BJ (cell line): ENCODE results near the gene DCD. TPM values are rescaled to one million over a fixed set of nuclear protein-coding genes. Genes with fewer than 3 reads are reported as not detected.
"Not testable (repeated sequence)": the region's sequence is repeated elsewhere in the genome, so short reads cannot be mapped to it uniquely, and the experiment has no call there.

Experiments
- CTCF ChIA-PET: fragments of 350-600 bp; formaldehyde crosslinking; extraction: SDS; loops from one replicate; lab custom pipeline; 2021; ENCODE audit warnings: antibody characterized with exemption, inconsistent platforms; lab: Yijun Ruan, JAX
- POLR2A ChIA-PET: fragments of 300-600 bp; sonication (Branson Sonifier 250); formaldehyde crosslinking; extraction: SDS; loops from one replicate; lab custom pipeline; 2021; ENCODE audit warnings: antibody characterized with exemption; lab: Charles Lee
- DNase-seq: peaks from one replicate; pipeline ENCODE4 v3.0.0-alpha.2; 2011; ENCODE audit warnings: low read depth
- H3K27me3 ChIP-seq: 2 replicates; pipeline ENCODE4 v1.6.0; 2011; ENCODE audit warnings: low read length; ENCODE audit not compliant: control insufficient read depth, insufficient read depth
- H3K36me3 ChIP-seq: 2 replicates; pipeline ENCODE4 v1.5.1; 2011; ENCODE audit warnings: low read length; ENCODE audit not compliant: control insufficient read depth, insufficient read depth
- H3K4me3 ChIP-seq: 2 replicates; pipeline ENCODE4 v1.5.1; 2011; ENCODE audit warnings: low read depth, mild to moderate bottlenecking, control low read depth, low read length
- polyA plus RNA-seq: library from polyadenylated mRNA; depleted of rRNA; stranded (reverse); fragments of >200 nt; gene quantifications from 2 replicates; pipeline ENCODE4 v1.2.3, GENCODE V29; 2011
- TF ChIP-seq, protein P1 (sequence below): IDR thresholded peaks from 2 replicates; pipeline ENCODE4 v1.5.1; 2011; ENCODE audit warnings: low read depth, mild to moderate bottlenecking, control low read depth, inconsistent platforms, low read length, moderate library complexity; ENCODE audit not compliant: insufficient read depth

DCD gene
- polyA plus RNA-seq, 1 experiment: not detected

DNA sequence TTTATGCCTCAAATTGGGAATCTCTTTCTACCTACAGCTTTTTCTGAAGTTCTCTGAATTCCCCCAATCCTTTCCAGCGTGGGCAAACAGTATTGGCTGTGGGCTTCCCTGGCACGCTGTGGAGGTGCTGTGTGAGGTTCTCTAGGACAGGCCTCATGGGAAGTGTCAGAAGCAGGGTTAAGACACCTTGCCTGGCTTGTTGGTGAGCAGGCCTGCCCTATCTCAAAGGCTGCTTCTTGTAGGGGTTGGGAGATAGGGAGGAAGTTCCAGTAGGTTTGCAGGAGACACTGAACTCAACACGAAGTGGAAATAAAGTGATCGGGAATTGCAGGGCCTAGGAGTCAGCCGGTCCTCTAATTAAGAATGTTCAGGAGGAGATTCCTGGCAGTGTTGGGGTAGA is 30.0 kb upstream of the DCD start:
- ChIA-PET CTCF (no interaction called here), POLR2A (no interaction called here)
- Histone ChIP-seq H3K36me3 (no peaks in the 10 kb centered on the region), H3K27me3 (no peaks in the 10 kb centered on the region), H3K4me3 (no peak overlapping the region)
- no peak for DNase-seq
- TF ChIP-seq, protein P1, sequence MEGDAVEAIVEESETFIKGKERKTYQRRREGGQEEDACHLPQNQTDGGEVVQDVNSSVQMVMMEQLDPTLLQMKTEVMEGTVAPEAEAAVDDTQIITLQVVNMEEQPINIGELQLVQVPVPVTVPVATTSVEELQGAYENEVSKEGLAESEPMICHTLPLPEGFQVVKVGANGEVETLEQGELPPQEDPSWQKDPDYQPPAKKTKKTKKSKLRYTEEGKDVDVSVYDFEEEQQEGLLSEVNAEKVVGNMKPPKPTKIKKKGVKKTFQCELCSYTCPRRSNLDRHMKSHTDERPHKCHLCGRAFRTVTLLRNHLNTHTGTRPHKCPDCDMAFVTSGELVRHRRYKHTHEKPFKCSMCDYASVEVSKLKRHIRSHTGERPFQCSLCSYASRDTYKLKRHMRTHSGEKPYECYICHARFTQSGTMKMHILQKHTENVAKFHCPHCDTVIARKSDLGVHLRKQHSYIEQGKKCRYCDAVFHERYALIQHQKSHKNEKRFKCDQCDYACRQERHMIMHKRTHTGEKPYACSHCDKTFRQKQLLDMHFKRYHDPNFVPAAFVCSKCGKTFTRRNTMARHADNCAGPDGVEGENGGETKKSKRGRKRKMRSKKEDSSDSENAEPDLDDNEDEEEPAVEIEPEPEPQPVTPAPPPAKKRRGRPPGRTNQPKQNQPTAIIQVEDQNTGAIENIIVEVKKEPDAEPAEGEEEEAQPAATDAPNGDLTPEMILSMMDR: no peak

DNA sequence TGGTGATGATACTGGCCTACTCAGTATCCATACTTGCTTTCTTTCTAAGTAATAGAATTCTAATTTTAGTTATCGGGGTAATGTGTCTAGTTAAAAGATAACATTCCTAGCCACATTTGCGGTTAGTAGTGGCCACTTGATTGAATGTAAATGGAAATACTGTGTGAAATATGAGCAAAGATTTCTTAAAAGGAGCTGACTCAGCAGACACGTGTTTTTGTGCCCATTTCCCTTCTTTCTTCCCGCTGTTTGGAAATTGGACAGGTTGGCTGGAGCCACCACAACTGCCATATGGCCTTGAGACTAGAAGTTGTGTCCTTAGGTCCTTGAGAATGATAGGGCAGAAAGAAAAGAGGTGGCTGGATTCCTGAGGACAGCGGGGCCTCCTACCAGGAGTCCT is 19.8 kb upstream of the DCD start:
- Histone ChIP-seq H3K36me3 (no peaks in the 10 kb centered on the region), H3K4me3 (no peak overlapping the region), H3K27me3 (no peaks in the 10 kb centered on the region)
- TF ChIP-seq, protein P1: no peak
- POLR2A ChIA-PET: no interaction called here
- CTCF ChIA-PET: no interaction called here
- DNase-seq: no peak

DNA sequence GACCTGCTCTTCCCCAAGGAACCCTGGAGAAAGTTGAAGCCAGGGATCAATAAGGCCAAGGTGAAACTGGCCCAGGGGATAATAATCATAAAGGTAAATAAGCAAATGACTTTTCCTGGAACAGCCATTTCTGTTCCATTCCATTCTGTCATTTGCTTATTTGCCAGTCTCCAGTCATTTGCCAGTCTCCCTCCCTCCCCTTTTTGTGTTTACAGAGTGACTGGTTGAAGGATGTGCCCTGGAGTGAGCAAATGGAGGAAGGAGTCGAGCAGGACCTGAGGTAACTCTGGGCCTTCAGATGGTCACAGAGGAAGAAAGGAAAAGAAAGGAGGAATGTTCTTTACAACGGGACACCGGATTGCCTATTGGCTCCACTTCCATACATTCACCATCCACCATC is 17.8 kb upstream of the DCD start:
- H3K27me3 ChIP-seq: no peaks in the 10 kb centered on the region
- DNase-seq: no peak
- no peaks in the 10 kb centered on the region for H3K36me3 ChIP-seq
- CTCF ChIA-PET: no interaction called here
- TF ChIP-seq, protein P1: no peak
- POLR2A ChIA-PET: no interaction called here
- no peak overlapping the region for H3K4me3 ChIP-seq

DNA sequence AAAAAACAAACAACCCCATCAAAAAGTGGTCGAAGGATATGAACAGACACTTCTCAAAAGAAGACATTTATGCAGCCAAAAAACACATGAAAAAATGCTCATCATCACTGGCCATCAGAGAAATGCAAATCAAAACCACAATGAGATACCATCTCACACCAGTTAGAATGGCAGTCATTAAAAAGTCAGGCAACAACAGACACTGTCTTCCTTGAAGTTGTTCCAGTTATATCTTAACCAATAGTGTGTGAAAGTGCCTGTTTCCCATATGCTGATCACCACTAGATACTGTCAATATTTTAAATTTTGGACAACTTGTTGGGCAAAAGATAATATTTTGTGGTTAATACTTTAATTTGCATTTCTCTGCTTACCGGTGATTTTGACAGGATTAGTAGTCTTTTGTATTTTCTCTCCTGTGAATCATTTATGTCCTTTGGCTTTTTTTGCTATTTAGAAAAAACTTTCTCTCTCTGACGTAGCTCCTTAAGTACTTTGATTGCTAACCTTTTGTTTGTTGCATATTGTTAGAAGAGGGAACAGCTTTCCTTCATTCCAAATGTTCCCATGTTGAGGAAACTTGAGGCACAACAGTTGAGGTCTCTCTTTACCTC is 17.0 kb upstream of the DCD start:
- H3K36me3 ChIP-seq, POLR2A ChIA-PET, H3K27me3 ChIP-seq, DNase-seq, H3K4me3 ChIP-seq: not testable (repeated sequence)
- CTCF ChIA-PET: interaction anchor here (0.8 to 1.2 kb wide), 2 partner anchors 37 to 59 kb away, joined by 3 read pairs; no protein-coding TSS in a partner anchor

DNA sequence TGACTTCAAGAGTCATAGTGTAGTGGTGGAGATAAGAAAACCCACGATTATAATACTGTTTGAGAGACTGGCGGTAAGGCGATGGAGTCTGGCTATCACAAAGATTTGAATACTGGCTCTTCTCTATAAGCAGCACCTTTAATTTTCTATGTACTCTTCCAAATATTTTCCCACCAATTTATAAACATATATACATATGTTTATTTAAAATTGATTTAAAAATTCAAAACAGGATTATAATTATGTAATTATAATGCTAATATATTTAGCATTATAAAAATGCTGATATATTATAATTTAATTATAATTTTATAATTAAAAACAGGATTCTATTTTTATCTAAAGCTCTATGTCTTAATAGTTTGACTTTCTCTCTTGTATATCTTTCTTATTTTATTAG is 15.4 kb upstream of the DCD start:
- H3K4me3 ChIP-seq: no peak overlapping the region
- CTCF ChIA-PET: interaction anchor here (1.0 kb wide), 1 partner anchor 39 kb away, joined by 3 read pairs; no protein-coding TSS in a partner anchor
- no peaks in the 10 kb centered on the region for H3K36me3 ChIP-seq
- DNase-seq: no peak
- TF ChIP-seq, protein P1: no peak
- H3K27me3 ChIP-seq: no peaks in the 10 kb centered on the region
- POLR2A ChIA-PET: no interaction called here

DNA sequence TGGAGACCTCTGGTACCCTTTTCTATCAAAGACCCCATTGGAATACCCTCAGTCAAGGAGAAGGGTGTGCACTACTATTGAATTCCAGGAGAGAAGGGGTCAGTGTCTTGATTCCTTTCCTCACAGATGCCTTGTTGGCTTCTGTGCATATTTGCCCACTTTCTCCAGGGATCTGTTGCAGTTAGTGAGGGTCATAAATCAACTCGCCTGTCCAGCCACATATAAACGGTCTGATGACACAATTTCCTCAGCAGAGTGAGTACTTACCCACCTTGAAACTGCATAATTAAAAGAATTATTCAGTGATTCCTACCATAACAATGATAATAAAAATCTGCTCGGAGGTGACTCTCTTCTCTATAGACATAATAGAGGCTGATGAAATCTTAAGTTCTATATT is 13.9 kb upstream of the DCD start:
- POLR2A ChIA-PET: no interaction called here
- CTCF ChIA-PET: interaction anchor here (0.6 kb wide), 1 partner anchor 20 kb away, joined by 3 read pairs; no protein-coding TSS in a partner anchor
- Histone ChIP-seq H3K4me3 (no peak overlapping the region), H3K36me3 (no peaks in the 10 kb centered on the region), H3K27me3 (peaks cover 1% of the 10 kb centered on the region; the same call in 1 of the 2 replicates)
- no peak for DNase-seq
- TF ChIP-seq, protein P1: no peak
